ENCODE data around the gene NAV2.

The NAV2 gene

GRCh38 chr11:20154381-20154780, 441.7 kb downstream of the NAV2 start:
- no peak for DNase-seq

- no peak for DNase-seq
Observed at GRCh38 chr11:20155683-20156279, 443.1 kb downstream of the NAV2 start.

- DNase-seq, result peak; percentile 73
Observed at GRCh38 chr11:20156280-20156875, 443.7 kb downstream of the NAV2 start.

- DNase-seq, result peak; percentile 53
Observed at GRCh38 chr11:20156876-20157613, 444.4 kb downstream of the NAV2 start.

- DNase-seq, result no peak
Observed at GRCh38 chr11:20157728-20158127, 445.1 kb downstream of the NAV2 start.

- DNase-seq, result no peak
Observed at GRCh38 chr11:20158597-20159257, 446.1 kb downstream of the NAV2 start.

- no peak for DNase-seq
Observed at GRCh38 chr11:20159466-20160381, 447.1 kb downstream of the NAV2 start.

GRCh38 chr11:20160425-20161229, 448.0 kb downstream of the NAV2 start, which contains the start of gene DBX1:
TSS of gene DBX1 (minus strand) at chr11:20160475. CDS start at chr11:20160324, 151 bp downstream.
- DNase-seq, result no peak

GRCh38 chr11:20161230-20161918, 448.7 kb downstream of the NAV2 start:
- DNase-seq, result no peak

- DNase-seq, result no peak
Observed at GRCh38 chr11:20161923-20162744, 449.5 kb downstream of the NAV2 start.

GRCh38 chr11:20162824-20163782, 450.5 kb downstream of the NAV2 start:
- DNase-seq, result no peak

GRCh38 chr11:20163783-20164481, 451.3 kb downstream of the NAV2 start:
- DNase-seq, result no peak
